Suprapubic skin (tissue), 4 donors: ENCODE results near the gene SLC35B1. TPM values are rescaled to one million over a fixed set of nuclear protein-coding genes. Genes with fewer than 3 reads are reported as not detected.

Experiments used
- DNase-seq, 2 donors: peaks; one replicate each; pipeline ENCODE4 v3.0.0-alpha.2; 2019; ENCODE audit warnings: low spot score in 2 of 2
- H3K27ac ChIP-seq: fragments of 200-600 bp; sonication (generic); one replicate; pipeline ENCODE4 v1.5.1; 2019
- H3K27me3 ChIP-seq: fragments of 200-600 bp; sonication (generic); one replicate; pipeline ENCODE4 v1.5.1; 2019
- H3K36me3 ChIP-seq: fragments of 200-600 bp; sonication (generic); one replicate; pipeline ENCODE4 v1.5.1; 2019
- H3K4me1 ChIP-seq: fragments of 200-600 bp; sonication (generic); one replicate; pipeline ENCODE4 v1.5.1; 2019
- H3K4me3 ChIP-seq: fragments of 200-600 bp; sonication (generic); one replicate; pipeline ENCODE4 v1.5.1; 2019; ENCODE audit warnings: mild to moderate bottlenecking
- H3K9me3 ChIP-seq: fragments of 200-600 bp; sonication (generic); one replicate; pipeline ENCODE4 v1.5.1; 2019
- CTCF ChIP-seq, 2 donors: fragments of 200-600 bp in 1 of 2; fragments of 450-650 bp in 1 of 2; sonication (generic) in 1 of 2; IDR thresholded peaks; one replicate each; pipeline ENCODE4 v1.5.1; 2016 to 2019; ENCODE audit warnings: antibody characterized with exemption in 2 of 2, mild to moderate bottlenecking in 1 of 2, moderate library complexity in 1 of 2
- EP300 ChIP-seq: sonication (generic); formaldehyde crosslinking; IDR thresholded peaks from one replicate; pipeline ENCODE4 v1.6.1; 2017; ENCODE audit warnings: antibody characterized with exemption
- POLR2A ChIP-seq, 2 donors: fragments of 450-650 bp; IDR thresholded peaks; one replicate each; pipeline ENCODE4 v1.6.1; 2017; ENCODE audit warnings: antibody characterized with exemption in 2 of 2, mild to moderate bottlenecking in 2 of 2, moderate library complexity in 2 of 2
- POLR2AphosphoS5 ChIP-seq, 3 donors: sonication (generic); formaldehyde crosslinking; IDR thresholded peaks; one replicate each; pipeline ENCODE4 v1.6.1; 2017; ENCODE audit warnings: antibody characterized with exemption in 3 of 3
- WGBS: methylation state at CpG from one replicate; pipeline ENCODE4 v1.1.5; 2018; 5-methylcytosine and 5-hydroxymethylcytosine counted together
- total RNA-seq, 4 donors: library from RNA; depleted of rRNA; stranded (reverse); fragments of >200 nt; gene quantifications; one replicate each; pipeline ENCODE4 v1.1.0, GENCODE V29; 2016

SLC35B1 gene
- total RNA-seq, 4 donors from 2014 or later, result 28.8 to 42.9 (median 37.6) TPM

GRCh38 chr17:49730785-49731434 lies 23.1 kb upstream of the SLC35B1 start:
- DNase-seq, result no peak
- 53% methylated on average over 5 of the region's 5 CpGs for WGBS
- no peaks in the 10 kb centered on the region for H3K9me3 ChIP-seq
- TF ChIP-seq EP300 (no peak), POLR2A (IDR thresholded peaks at IDR 0.05) (no peak), CTCF (IDR thresholded peaks at IDR 0.05) (no peak), POLR2AphosphoS5 (IDR thresholded peaks at IDR 0.05) (no peak)
- H3K4me1 ChIP-seq, result peaks cover 40% of the 10 kb centered on the region
- H3K27ac ChIP-seq, result no peak overlapping the region
- H3K27me3 ChIP-seq, result no peaks in the 10 kb centered on the region
- no peaks in the 10 kb centered on the region for H3K36me3 ChIP-seq
- H3K4me3 ChIP-seq, result no peak overlapping the region

DNA sequence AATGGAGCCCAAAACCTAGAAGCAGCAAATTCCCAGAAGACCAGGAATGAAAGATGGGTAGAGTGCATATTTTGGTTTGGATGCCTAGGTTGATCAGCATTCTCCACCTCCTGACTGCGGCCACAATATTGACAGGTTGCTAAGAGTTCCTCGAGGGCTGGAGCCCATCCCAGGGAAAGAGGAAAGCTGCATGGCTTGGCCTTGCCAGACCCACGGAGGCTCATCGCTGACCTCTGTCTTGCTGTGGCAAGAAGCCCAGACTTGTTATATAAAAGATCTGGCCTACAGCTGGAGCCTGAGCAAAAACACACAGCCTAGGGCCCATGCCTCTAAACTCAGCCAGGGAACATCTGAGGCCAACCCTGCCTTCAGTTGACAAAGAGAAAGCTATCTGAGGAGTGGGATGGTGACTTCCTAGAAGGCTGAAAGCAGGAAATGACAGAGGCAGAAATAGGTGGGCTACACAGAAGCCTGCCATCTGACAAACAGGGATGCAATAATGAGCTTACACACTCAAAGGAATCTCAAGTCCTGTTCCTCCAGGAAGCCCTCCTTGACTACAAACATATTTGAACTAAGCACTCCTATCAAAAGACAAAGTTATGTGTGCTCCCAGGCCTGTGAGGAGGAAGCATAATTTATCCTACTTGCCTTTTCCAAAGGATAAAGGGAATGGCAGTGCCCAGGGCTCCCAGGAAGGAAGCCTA lies 22.5 kb upstream of the SLC35B1 start:
- no peaks in the 10 kb centered on the region for H3K27me3 ChIP-seq
- TF ChIP-seq POLR2A (IDR thresholded peaks at IDR 0.05), result no peak
- peak in 1 of 3 donors; percentile 44 for TF ChIP-seq POLR2AphosphoS5 (IDR thresholded peaks at IDR 0.05)
- H3K4me1 ChIP-seq, result peaks cover 40% of the 10 kb centered on the region
- 11% methylated on average over 4 of the region's 4 CpGs for WGBS
- DNase-seq, result peak; percentile 75 to 86
- H3K36me3 ChIP-seq, result peaks cover 3% of the 10 kb centered on the region
- H3K9me3 ChIP-seq, result no peaks in the 10 kb centered on the region
- H3K4me3 ChIP-seq, result no peak overlapping the region
- peak overlapping the region; percentile 16 for H3K27ac ChIP-seq

- TF ChIP-seq EP300, result no peak
- no peak for TF ChIP-seq POLR2A (IDR thresholded peaks at IDR 0.05)
- TF ChIP-seq CTCF (IDR thresholded peaks at IDR 0.05), result no peak
- no peak for TF ChIP-seq POLR2AphosphoS5 (IDR thresholded peaks at IDR 0.05)
- DNase-seq, result no peak
- WGBS, result 52% methylated on average over 3 of the region's 3 CpGs
- H3K4me3 ChIP-seq, result no peak overlapping the region
- H3K27ac ChIP-seq, result no peak overlapping the region
- H3K27me3 ChIP-seq, result no peaks in the 10 kb centered on the region
- H3K9me3 ChIP-seq, result no peaks in the 10 kb centered on the region
- peaks cover 42% of the 10 kb centered on the region for H3K4me1 ChIP-seq
- H3K36me3 ChIP-seq, result peaks cover 5% of the 10 kb centered on the region
Observed at GRCh38 chr17:49729069-49729468, 21.3 kb upstream of the SLC35B1 start.

- Histone ChIP-seq H3K4me1 (peaks cover 48% of the 10 kb centered on the region), H3K9me3 (no peaks in the 10 kb centered on the region), H3K27ac (no peak overlapping the region), H3K27me3 (no peaks in the 10 kb centered on the region), H3K36me3 (peaks cover 5% of the 10 kb centered on the region), H3K4me3 (no peak overlapping the region)
- TF ChIP-seq CTCF (IDR thresholded peaks at IDR 0.05), result no peak
- TF ChIP-seq EP300, result no peak
- TF ChIP-seq POLR2A (IDR thresholded peaks at IDR 0.05), result no peak
- no peak for TF ChIP-seq POLR2AphosphoS5 (IDR thresholded peaks at IDR 0.05)
- DNase-seq, result no peak
- WGBS, result 91% methylated on average over 5 of the region's 5 CpGs
Observed at GRCh38 chr17:49728425-49728824, 20.7 kb upstream of the SLC35B1 start.

- no peaks in the 10 kb centered on the region for H3K27me3 ChIP-seq
- TF ChIP-seq POLR2AphosphoS5 (IDR thresholded peaks at IDR 0.05) (no peak), CTCF (IDR thresholded peaks at IDR 0.05) (no peak), POLR2A (IDR thresholded peaks at IDR 0.05) (no peak), EP300 (no peak)
- H3K4me3 ChIP-seq, result no peak overlapping the region
- H3K36me3 ChIP-seq, result peaks cover 5% of the 10 kb centered on the region
- H3K4me1 ChIP-seq, result peaks cover 52% of the 10 kb centered on the region
- H3K9me3 ChIP-seq, result no peaks in the 10 kb centered on the region
- no peak for DNase-seq
- 88% methylated on average over 4 of the region's 4 CpGs for WGBS
- no peak overlapping the region for H3K27ac ChIP-seq
Observed at GRCh38 chr17:49727380-49727779, 19.6 kb upstream of the SLC35B1 start.
